GM12878 (cell line): Measurements from ENCODE around the gene ITPRIPL2. TPM values are rescaled to one million over a fixed set of nuclear protein-coding genes. Genes with fewer than 3 reads are reported as not detected.

Experiments
- ASH2L ChIP-seq: fragments of 300-600, 200-600 bp; sonication (generic); IDR thresholded peaks from 2 replicates; pipeline ENCODE4 v1.6.1; 2017; ENCODE audit warnings: low read depth, mild to moderate bottlenecking, borderline replicate concordance
- CBFB ChIP-seq: IDR thresholded peaks from 2 replicates; pipeline ENCODE4 v1.6.1; 2016; ENCODE audit warnings: antibody characterized with exemption, low read depth
- CBX5 ChIP-seq: sonication (generic); IDR thresholded peaks from 2 replicates; pipeline ENCODE4 v1.6.1; 2016; ENCODE audit warnings: low read depth, moderate library complexity, mild to moderate bottlenecking, inconsistent platforms
- CHD1 ChIP-seq: IDR thresholded peaks from 2 replicates; pipeline ENCODE4 v1.6.1; 2012; ENCODE audit warnings: low read depth, low read length, improper control_type of control experiment
- EZH2 ChIP-seq: IDR thresholded peaks from 2 replicates; pipeline ENCODE4 v1.6.1; 2012; ENCODE audit warnings: low read depth, mild to moderate bottlenecking, control low read depth, inconsistent platforms, low read length, borderline replicate concordance; ENCODE audit not compliant: control insufficient read depth
- HCFC1 ChIP-seq: fragments of 150-350 bp; IDR thresholded peaks from 2 replicates; pipeline ENCODE4 v1.6.1; 2014; ENCODE audit warnings: low read length
- NFIC ChIP-seq: IDR thresholded peaks from 2 replicates; pipeline ENCODE4 v1.6.1; 2012; ENCODE audit warnings: low read depth, mild to moderate bottlenecking, inconsistent platforms, low read length, moderate library complexity
- NR2C2 ChIP-seq: IDR thresholded peaks from 2 replicates; pipeline ENCODE4 v1.6.1; 2011; ENCODE audit warnings: borderline replicate concordance, low read depth; ENCODE audit not compliant: control insufficient read depth, insufficient read length
- PAX5 ChIP-seq: IDR thresholded peaks from 2 replicates; pipeline ENCODE4 v1.6.1; 2011; ENCODE audit warnings: low read depth, low read length, borderline replicate concordance
- PML ChIP-seq: IDR thresholded peaks from 2 replicates; pipeline ENCODE4 v1.6.1; 2012; ENCODE audit warnings: low read length, inconsistent platforms
- SIN3A ChIP-seq: IDR thresholded peaks from 2 replicates; pipeline ENCODE4 v1.6.1; 2012; ENCODE audit warnings: low read depth, low read length, improper control_type of control experiment
- SREBF1 ChIP-seq: IDR thresholded peaks from 2 replicates; pipeline ENCODE4 v1.6.1; 2012; ENCODE audit warnings: mild to moderate bottlenecking, low read length
- STAT1 ChIP-seq: fragments of 450-650 bp; conservative IDR thresholded peaks from 2 replicates; pipeline ENCODE4 v1.6.1; 2014; ENCODE audit warnings: antibody characterized with exemption, mild to moderate bottlenecking
- TCF3 ChIP-seq: IDR thresholded peaks from 2 replicates; pipeline ENCODE4 v1.6.1; 2012; ENCODE audit warnings: low read depth, mild to moderate bottlenecking, low read length, borderline replicate concordance; ENCODE audit not compliant: insufficient read depth
- WRNIP1 ChIP-seq: IDR thresholded peaks from 2 replicates; pipeline ENCODE4 v1.6.1; 2011; ENCODE audit warnings: low read depth, low read length, improper control_type of control experiment, borderline replicate concordance
- ZNF274 ChIP-seq: IDR thresholded peaks from one replicate; pipeline ENCODE4 v1.8.0; 2011; ENCODE audit not compliant: insufficient read length, insufficient read depth
- polyA plus RNA-seq, 11 experiments: library from polyadenylated mRNA; depleted of rRNA in 4 of 11; unstranded in 6 of 11; stranded (reverse) in 5 of 11; fragments of >200 nt; fragmentation: Nextera tagmentation in 4 of 11; fragmentation: Illumina TruSeq in 1 of 11; extraction: Ambion mirVana in 4 of 11; extraction: Trizol in 1 of 11; gene quantifications; 1 replicate in 1 of 11; 2 replicates in 10 of 11; pipeline versions ENCODE4 v1.2.1 to v1.2.3, GENCODE V29; 2011 to 2016; ENCODE audit warnings: inconsistent platforms in 2 of 11, missing spikeins in 2 of 11, low read depth in 1 of 11
- total RNA-seq, 4 experiments: library from RNA; depleted of rRNA in 3 of 4; stranded (reverse); fragments of >200 nt in 3 of 4; fragmentation: Illumina TruSeq in 1 of 4; extraction: Trizol in 1 of 4; gene quantifications; 2 replicates each; pipeline versions ENCODE4 v1.2.1 to v1.2.3, GENCODE V29; 2013 to 2021
- TF ChIP-seq, protein P1 (sequence below): IDR thresholded peaks from 2 replicates; pipeline ENCODE4 v1.6.1; 2012; ENCODE audit warnings: low read depth, low read length, improper control_type of control experiment
- TF ChIP-seq, protein P2 (sequence below): IDR thresholded peaks from 2 replicates; pipeline ENCODE4 v1.6.1; 2011; ENCODE audit warnings: mild to moderate bottlenecking, low read depth, low read length, moderate library complexity; ENCODE audit not compliant: insufficient replicate concordance
- TF ChIP-seq, protein P3 (sequence below): fragments of 450-650 bp; IDR thresholded peaks from 2 replicates; pipeline ENCODE4 v1.6.1; 2018; ENCODE audit warnings: borderline replicate concordance, mild to moderate bottlenecking; ENCODE audit not compliant: partially characterized antibody
- TF ChIP-seq, protein P4 (sequence below): fragments of 450-650 bp; IDR thresholded peaks from 2 replicates; pipeline ENCODE4 v1.6.1; 2017; ENCODE audit warnings: mild to moderate bottlenecking, moderate library complexity
- TF ChIP-seq, protein P5 (sequence below): IDR thresholded peaks from 2 replicates; pipeline ENCODE4 v1.6.1; 2011; ENCODE audit warnings: low read depth, mild to moderate bottlenecking, low read length, moderate library complexity, borderline replicate concordance; ENCODE audit errors: extremely low read depth

ITPRIPL2 gene
- total and polyA plus RNA-seq, 10 of the 15 experiments (the other 5 are each of a cell fraction or from before 2014, with no cell fraction given), result 0.48 to 14.3 (median 3.5) TPM

DNA sequence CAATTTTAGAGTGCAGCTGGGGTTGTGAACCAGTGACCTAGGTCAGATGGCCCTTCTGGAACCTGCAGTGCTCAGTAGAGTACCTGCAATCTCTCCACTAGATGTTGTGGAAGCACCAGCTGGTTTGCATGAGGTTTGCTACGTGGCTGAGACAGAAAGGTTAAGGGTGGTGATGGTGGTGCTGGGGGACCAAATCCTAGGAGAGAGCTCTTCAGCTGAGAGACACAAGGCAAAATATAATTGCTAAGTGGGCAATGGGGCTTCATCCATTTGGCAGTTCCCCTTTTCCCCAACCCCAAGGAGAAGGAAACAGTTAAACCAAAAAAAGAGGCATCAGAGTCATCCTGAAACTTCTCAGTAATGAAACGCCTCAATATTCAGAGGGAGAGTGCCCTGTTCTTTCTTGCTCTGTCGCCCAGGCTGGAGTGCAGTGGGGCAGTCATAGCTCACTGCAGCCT lies 13.9 kb downstream of the ITPRIPL2 start (continued):
- TF ChIP-seq PML (no peak), PAX5 (no peak), CBFB (no peak), HCFC1 (no peak), STAT1 (no peak), NR2C2 (no peak), ASH2L (no peak), TCF3 (no peak; the same call in 1 of the 2 replicates), SREBF1 (no peak), WRNIP1 (no peak), NFIC (peak; percentile 55; the same call in 1 of the 2 replicates), SIN3A (no peak), CHD1 (no peak), EZH2 (no peak), CBX5 (no peak), ZNF274 (no peak)
- TF ChIP-seq, protein P1, sequence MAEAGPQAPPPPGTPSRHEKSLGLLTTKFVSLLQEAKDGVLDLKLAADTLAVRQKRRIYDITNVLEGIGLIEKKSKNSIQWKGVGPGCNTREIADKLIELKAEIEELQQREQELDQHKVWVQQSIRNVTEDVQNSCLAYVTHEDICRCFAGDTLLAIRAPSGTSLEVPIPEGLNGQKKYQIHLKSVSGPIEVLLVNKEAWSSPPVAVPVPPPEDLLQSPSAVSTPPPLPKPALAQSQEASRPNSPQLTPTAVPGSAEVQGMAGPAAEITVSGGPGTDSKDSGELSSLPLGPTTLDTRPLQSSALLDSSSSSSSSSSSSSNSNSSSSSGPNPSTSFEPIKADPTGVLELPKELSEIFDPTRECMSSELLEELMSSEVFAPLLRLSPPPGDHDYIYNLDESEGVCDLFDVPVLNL, result no peak
- TF ChIP-seq, protein P2, sequence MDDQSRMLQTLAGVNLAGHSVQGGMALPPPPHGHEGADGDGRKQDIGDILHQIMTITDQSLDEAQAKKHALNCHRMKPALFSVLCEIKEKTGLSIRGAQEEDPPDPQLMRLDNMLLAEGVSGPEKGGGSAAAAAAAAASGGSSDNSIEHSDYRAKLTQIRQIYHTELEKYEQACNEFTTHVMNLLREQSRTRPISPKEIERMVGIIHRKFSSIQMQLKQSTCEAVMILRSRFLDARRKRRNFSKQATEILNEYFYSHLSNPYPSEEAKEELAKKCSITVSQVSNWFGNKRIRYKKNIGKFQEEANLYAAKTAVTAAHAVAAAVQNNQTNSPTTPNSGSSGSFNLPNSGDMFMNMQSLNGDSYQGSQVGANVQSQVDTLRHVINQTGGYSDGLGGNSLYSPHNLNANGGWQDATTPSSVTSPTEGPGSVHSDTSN, result no peak
- TF ChIP-seq, protein P3, sequence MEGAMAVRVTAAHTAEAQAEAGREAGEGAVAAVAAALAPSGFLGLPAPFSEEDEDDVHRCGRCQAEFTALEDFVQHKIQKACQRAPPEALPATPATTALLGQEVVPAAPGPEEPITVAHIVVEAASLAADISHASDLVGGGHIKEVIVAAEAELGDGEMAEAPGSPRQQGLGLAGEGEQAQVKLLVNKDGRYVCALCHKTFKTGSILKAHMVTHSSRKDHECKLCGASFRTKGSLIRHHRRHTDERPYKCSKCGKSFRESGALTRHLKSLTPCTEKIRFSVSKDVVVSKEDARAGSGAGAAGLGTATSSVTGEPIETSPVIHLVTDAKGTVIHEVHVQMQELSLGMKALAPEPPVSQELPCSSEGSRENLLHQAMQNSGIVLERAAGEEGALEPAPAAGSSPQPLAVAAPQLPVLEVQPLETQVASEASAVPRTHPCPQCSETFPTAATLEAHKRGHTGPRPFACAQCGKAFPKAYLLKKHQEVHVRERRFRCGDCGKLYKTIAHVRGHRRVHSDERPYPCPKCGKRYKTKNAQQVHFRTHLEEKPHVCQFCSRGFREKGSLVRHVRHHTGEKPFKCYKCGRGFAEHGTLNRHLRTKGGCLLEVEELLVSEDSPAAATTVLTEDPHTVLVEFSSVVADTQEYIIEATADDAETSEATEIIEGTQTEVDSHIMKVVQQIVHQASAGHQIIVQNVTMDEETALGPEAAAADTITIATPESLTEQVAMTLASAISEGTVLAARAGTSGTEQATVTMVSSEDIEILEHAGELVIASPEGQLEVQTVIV, result no peak
- TF ChIP-seq, protein P4, sequence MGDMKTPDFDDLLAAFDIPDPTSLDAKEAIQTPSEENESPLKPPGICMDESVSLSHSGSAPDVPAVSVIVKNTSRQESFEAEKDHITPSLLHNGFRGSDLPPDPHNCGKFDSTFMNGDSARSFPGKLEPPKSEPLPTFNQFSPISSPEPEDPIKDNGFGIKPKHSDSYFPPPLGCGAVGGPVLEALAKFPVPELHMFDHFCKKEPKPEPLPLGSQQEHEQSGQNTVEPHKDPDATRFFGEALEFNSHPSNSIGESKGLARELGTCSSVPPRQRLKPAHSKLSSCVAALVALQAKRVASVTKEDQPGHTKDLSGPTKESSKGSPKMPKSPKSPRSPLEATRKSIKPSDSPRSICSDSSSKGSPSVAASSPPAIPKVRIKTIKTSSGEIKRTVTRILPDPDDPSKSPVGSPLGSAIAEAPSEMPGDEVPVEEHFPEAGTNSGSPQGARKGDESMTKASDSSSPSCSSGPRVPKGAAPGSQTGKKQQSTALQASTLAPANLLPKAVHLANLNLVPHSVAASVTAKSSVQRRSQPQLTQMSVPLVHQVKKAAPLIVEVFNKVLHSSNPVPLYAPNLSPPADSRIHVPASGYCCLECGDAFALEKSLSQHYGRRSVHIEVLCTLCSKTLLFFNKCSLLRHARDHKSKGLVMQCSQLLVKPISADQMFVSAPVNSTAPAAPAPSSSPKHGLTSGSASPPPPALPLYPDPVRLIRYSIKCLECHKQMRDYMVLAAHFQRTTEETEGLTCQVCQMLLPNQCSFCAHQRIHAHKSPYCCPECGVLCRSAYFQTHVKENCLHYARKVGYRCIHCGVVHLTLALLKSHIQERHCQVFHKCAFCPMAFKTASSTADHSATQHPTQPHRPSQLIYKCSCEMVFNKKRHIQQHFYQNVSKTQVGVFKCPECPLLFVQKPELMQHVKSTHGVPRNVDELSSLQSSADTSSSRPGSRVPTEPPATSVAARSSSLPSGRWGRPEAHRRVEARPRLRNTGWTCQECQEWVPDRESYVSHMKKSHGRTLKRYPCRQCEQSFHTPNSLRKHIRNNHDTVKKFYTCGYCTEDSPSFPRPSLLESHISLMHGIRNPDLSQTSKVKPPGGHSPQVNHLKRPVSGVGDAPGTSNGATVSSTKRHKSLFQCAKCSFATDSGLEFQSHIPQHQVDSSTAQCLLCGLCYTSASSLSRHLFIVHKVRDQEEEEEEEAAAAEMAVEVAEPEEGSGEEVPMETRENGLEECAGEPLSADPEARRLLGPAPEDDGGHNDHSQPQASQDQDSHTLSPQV, result no peak
- TF ChIP-seq, protein P5, sequence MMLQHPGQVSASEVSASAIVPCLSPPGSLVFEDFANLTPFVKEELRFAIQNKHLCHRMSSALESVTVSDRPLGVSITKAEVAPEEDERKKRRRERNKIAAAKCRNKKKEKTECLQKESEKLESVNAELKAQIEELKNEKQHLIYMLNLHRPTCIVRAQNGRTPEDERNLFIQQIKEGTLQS, result no peak
